ENCODE data around the gene RAPGEF5.

- TF ChIP-seq CTCF (IDR thresholded peaks at IDR 0.05) (no peak), POLR2A (IDR thresholded peaks at IDR 0.05) (no peak)
Observed at GRCh38 chr7:22397981-22398380, 41.0 kb upstream of the RAPGEF5 start.
